ENCODE measurements around the gene BRD4. TPM values are rescaled to one million over a fixed set of nuclear protein-coding genes. Genes with fewer than 3 reads are reported as not detected.

BRD4 gene
- total and polyA plus RNA-seq, 10 of the 15 experiments (the other 5 are each of a cell fraction or from before 2014, with no cell fraction given) = 5.3 to 84.4 (median 11.8) TPM

- RAD21 ChIA-PET (ENCODE audit: unreplicated experiment) = interaction anchor here (0.6 to 1.5 kb wide), 4 partner anchors 27 to 44 kb away, joined by 3 read pairs; no protein-coding TSS in a partner anchor
- ATAC-seq = no peak
- WGBS (ENCODE audit: insufficient coverage, insufficient replicate concordance, low lambda C conversion rate, missing lambda C conversion rate) = 13% methylated on average over 3 of the region's 3 CpGs
- FAIRE-seq = no peak
- SMC1A ChIA-PET (ENCODE audit: uncharacterized antibody, unreplicated experiment) = interaction anchor here (1.2 to 3.0 kb wide), 4 partner anchors 8 to 30 kb away, joined by 3 to 11 read pairs (median 8); no protein-coding TSS in a partner anchor
- Histone ChIP-seq H2AFZ (ENCODE audit: control insufficient read depth, low read depth, low read length) (no peak overlapping the region), H3K4me1 (ENCODE audit: control insufficient read depth, insufficient read depth, low read length) (peaks cover 83% of the 10 kb centered on the region), H4K20me1 (ENCODE audit: control insufficient read depth, insufficient read depth) (peaks cover 19% of the 10 kb centered on the region; the same call in 1 of the 2 replicates), H3K4me2 (ENCODE audit: control insufficient read depth, insufficient read depth) (peak overlapping the region; percentile 34; the same call in 1 of the 2 replicates), H3K79me2 (ENCODE audit: control insufficient read depth, insufficient read depth, low read length) (peaks cover 96% of the 10 kb centered on the region), H3K36me3 (ENCODE audit: control insufficient read depth in 2 of 2, insufficient read depth in 2 of 2, low read length in 1 of 2) (peaks cover 2 to 8% of the 10 kb centered on the region in 2 experiments; a peak in 2 of 4 replicates), H3K4me3 (no peak overlapping the region), H3K9ac (ENCODE audit: control insufficient read depth, insufficient read depth, low read length) (0 out of 2 replicates have a peak overlapping the region, but pooled peaks have one; percentile 4), H3K9me3 (replicated peaks; ENCODE audit: control insufficient read depth, insufficient read depth, low read length) (no peaks in the 10 kb centered on the region), H3K27ac (ENCODE audit: control insufficient read depth, insufficient read depth) (no peak overlapping the region), H3K27me3 (replicated peaks in 1 of 2; ENCODE audit: control insufficient read depth in 2 of 2, insufficient read depth in 2 of 2, low read length in 1 of 2) (no peaks in the 10 kb centered on the region)
- BruUV-seq (replicated peaks) = no TSS peak
- in situ Hi-C loops (cut with MboI) (no loop called here), intact Hi-C loops (cut with micrococcal nuclease; ENCODE audit: unreplicated experiment) (loop anchor here (5.0 kb wide), 1 partner anchor 43 kb away; the partner anchor contains the start of gene BRD4)
- CTCF ChIA-PET = no interaction called here
- DNase-seq (ENCODE audit: low read depth, low spot score) = no peak
- POLR2A ChIA-PET = interaction anchor here (0.5 to 1.3 kb wide), 5 partner anchors 27 to 115 kb away, joined by 3 to 9 read pairs (median 4); no protein-coding TSS in a partner anchor
- TF ChIP-seq PAX5 (IDR thresholded peaks at IDR 0.05; ENCODE audit: borderline replicate concordance, low read depth, low read length) (no peak), PKNOX1 (IDR thresholded peaks at IDR 0.05) (no peak), FOXM1 (IDR thresholded peaks at IDR 0.05; ENCODE audit: low read depth, low read length) (no peak), ZNF622 (IDR thresholded peaks at IDR 0.05) (no peak), CHD1 (IDR thresholded peaks at IDR 0.05; ENCODE audit: low read depth, low read length) (no peak), CHD4 (IDR thresholded peaks at IDR 0.05) (no peak), NFYB (IDR thresholded peaks at IDR 0.05; ENCODE audit: insufficient read depth, low read depth, low read length) (no peak), PBX3 (IDR thresholded peaks at IDR 0.05; ENCODE audit: insufficient replicate concordance, low read depth, low read length) (no peak), RFX5 (IDR thresholded peaks at IDR 0.05; ENCODE audit: low read depth, low read length) (no peak), CHD2 (IDR thresholded peaks at IDR 0.05; ENCODE audit: borderline replicate concordance, low read depth, low read length) (no peak), CEBPB (IDR thresholded peaks at IDR 0.05; ENCODE audit: borderline replicate concordance in 1 of 2, low read depth in 2 of 2, low read length in 2 of 2) (no peak), ZBTB40 (IDR thresholded peaks at IDR 0.05; ENCODE audit: borderline replicate concordance) (no peak), NKRF (conservative IDR thresholded peaks at IDR 0.05) (no peak), POLR2AphosphoS5 (IDR thresholded peaks at IDR 0.05; ENCODE audit: low read length) (no peak)
Measured at GRCh38 chr19:15289673-15290072, 42.7 kb downstream of the BRD4 start.
